Heart left ventricle (tissue), 13 donors: ENCODE results near the gene CNBP.

Experiments
- CTCF ChIP-seq, 12 donors: fragments of 200-600 bp; sonication (generic) in 4 of 12; IDR thresholded peaks; one replicate each; pipeline versions ENCODE4 v1.5.0 to v1.8.0; 2018 to 2022; ENCODE audit warnings: antibody characterized with exemption in 12 of 12, mild to moderate bottlenecking in 5 of 12
- POLR2A ChIP-seq, 2 donors: fragments of 450-650 bp; IDR thresholded peaks; one replicate each; pipeline ENCODE4 v1.6.1; 2017; ENCODE audit warnings: antibody characterized with exemption in 2 of 2, mild to moderate bottlenecking in 2 of 2, moderate library complexity in 2 of 2
- donor health status: ischemic (EF 13 %, LVEDD 7.1; RV severe dilation, severe dysfunction).
- donor health status: DM: no; HTN: yes; CAD: no.
- donor health status: DM: no; HTN: no; CAD: no.
- donor health status: ischemic (EF 25% LVEDD 6.9; RV normal size, moderate dysfunction).
- donor health status: ischemic (EF 25% LVEDD 5.7; RV mildly dilated, moderate dysfunction).
- donor health status: ischemic (EF 35%, LVEDD 5.7; RV mildly dilated, moderate dysfunction).
- donor health status: nonischemic (EF 11% LVEDD 7.7; RV severe dilation, severe dysfunction).
- donor health status: DM: yes; HTN: yes; CAD: no.
- donor health status: PGD.
- donor health status: ischemic (EF 29% LVEDD 5.4; RV normal size, mild dysfunction).
- donor health status: nonischemic (EF 23%, LVEDD 6.1; RV moderate dilation, normal function).

DNA sequence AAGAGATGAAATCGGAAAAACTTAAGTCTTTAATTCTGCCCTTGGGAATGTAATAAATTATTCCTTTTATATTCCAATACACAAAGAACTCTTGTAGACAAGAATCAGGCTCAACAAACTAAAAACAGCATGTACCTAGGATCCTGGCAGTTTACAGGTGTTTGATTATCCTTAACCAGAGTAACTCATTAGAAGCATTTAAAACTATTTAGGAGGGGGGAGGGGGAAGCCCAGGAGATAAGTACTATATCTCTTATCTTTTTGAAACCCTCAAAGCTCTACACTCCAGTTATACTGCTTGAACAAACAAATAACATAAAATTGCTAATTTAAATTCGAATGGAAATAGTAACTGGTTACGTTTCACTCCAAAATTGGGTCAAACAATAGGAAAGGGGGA is 1.9 kb downstream of the CNBP start:
- TF ChIP-seq CTCF (IDR thresholded peaks at IDR 0.05) (no peak), POLR2A (IDR thresholded peaks at IDR 0.05) (no peak)
